Naive thymus-derived CD8-positive, alpha-beta T cell (primary cell): ENCODE results near the gene SETDB1. TPM values are rescaled to one million over a fixed set of nuclear protein-coding genes. Genes with fewer than 3 reads are reported as not detected.

Source experiments
- ATAC-seq, 2 donors: fragments of 150-1000 bp; cut with Tn5 transposase in 1 of 2; sonication (Bioruptor Pico), chemical (Tn5 transposase) in 1 of 2; 1 replicate in 1 of 2; 2 replicates in 1 of 2; pipeline ENCODE4 v1.10.0; 2021; ENCODE audit warnings: mild to moderate bottlenecking in 2 of 2, moderate library complexity in 2 of 2
- POLR2A ChIA-PET: fragments of 350-600 bp; sonication (Branson Sonifier 250); formaldehyde crosslinking; loops from one replicate; lab custom pipeline; 2021; ENCODE audit warnings: antibody characterized with exemption; lab: Charles Lee
- DNase-seq, 10 donors: peaks; one replicate each; pipeline versions ENCODE4 v3.0.0 to v3.0.0-alpha.2; 2020 to 2022
- H3K27ac Mint-ChIP-seq, 10 donors: one replicate each; pipeline ENCODE4 v1.8.0; 2020 to 2022; ENCODE audit warnings: mild to moderate bottlenecking in 10 of 10, mixed read lengths in 10 of 10, moderate library complexity in 4 of 10, inconsistent platforms in 1 of 10
- H3K27me3 Mint-ChIP-seq, 5 donors: one replicate each; pipeline ENCODE4 v1.8.0; 2021 to 2022; ENCODE audit warnings: mixed read lengths in 5 of 5
- H3K36me3 Mint-ChIP-seq, 3 donors: one replicate each; pipeline ENCODE4 v1.8.0; 2020 to 2022; ENCODE audit warnings: mixed read lengths in 3 of 3, mild to moderate bottlenecking in 2 of 3, inconsistent platforms in 1 of 3
- H3K4me1 Mint-ChIP-seq, 4 donors: one replicate each; pipeline ENCODE4 v1.8.0; 2021 to 2022; ENCODE audit warnings: mixed read lengths in 4 of 4
- H3K4me3 Mint-ChIP-seq, 10 donors: one replicate each; pipeline ENCODE4 v1.8.0; 2020 to 2022; ENCODE audit warnings: mild to moderate bottlenecking in 10 of 10, mixed read lengths in 10 of 10, moderate library complexity in 6 of 10, inconsistent platforms in 1 of 10
- H3K9me3 Mint-ChIP-seq, 9 donors: one replicate each; pipeline ENCODE4 v1.8.0; 2020 to 2022; ENCODE audit warnings: mixed read lengths in 9 of 9, mild to moderate bottlenecking in 3 of 9, inconsistent platforms in 1 of 9, moderate library complexity in 1 of 9
- polyA plus RNA-seq, 3 donors: library from polyadenylated mRNA; unstranded; fragments of 300-500 nt; fragmentation: Illumina TruSeq; gene quantifications; one replicate each; pipeline ENCODE4 v1.2.3, GENCODE V29; 2021
- total RNA-seq, 8 experiments: library from RNA in 2 of 8; stranded (reverse) in 2 of 8; gene quantifications; one replicate each; pipeline ENCODE4 v1.2.3 and lab custom pipeline; 2021 to 2026

The SETDB1 gene
- total and polyA plus RNA-seq, 5 experiments from 2014 or later = 9.9 to 95.2 (median 17.5) TPM

GRCh38 chr1:150979092-150980056 is 53.2 kb downstream of the SETDB1 start:
- DNase-seq = peak; percentile 77 to 94 (median 88)
- H3K27ac Mint-ChIP-seq = peak overlapping the region; percentile 47 to 95 (median 80)
- peaks cover 17 to 44% (median 39%) of the 10 kb centered on the region in 4 donors for H3K4me1 Mint-ChIP-seq
- no peaks in the 10 kb centered on the region for H3K9me3 Mint-ChIP-seq
- H3K4me3 Mint-ChIP-seq = peak overlapping the region; percentile 52 to 78 (median 68)
- POLR2A ChIA-PET = interaction anchor here (0.6 to 4.9 kb wide), 3 partner anchors 9 to 35 kb away, joined by 3 to 22 read pairs (median 6); partner anchors contain the start of gene MINDY1
- H3K27me3 Mint-ChIP-seq = no peaks in the 10 kb centered on the region
- peak; percentile 58 to 60 for ATAC-seq
- no peaks in the 10 kb centered on the region for H3K36me3 Mint-ChIP-seq

DNA sequence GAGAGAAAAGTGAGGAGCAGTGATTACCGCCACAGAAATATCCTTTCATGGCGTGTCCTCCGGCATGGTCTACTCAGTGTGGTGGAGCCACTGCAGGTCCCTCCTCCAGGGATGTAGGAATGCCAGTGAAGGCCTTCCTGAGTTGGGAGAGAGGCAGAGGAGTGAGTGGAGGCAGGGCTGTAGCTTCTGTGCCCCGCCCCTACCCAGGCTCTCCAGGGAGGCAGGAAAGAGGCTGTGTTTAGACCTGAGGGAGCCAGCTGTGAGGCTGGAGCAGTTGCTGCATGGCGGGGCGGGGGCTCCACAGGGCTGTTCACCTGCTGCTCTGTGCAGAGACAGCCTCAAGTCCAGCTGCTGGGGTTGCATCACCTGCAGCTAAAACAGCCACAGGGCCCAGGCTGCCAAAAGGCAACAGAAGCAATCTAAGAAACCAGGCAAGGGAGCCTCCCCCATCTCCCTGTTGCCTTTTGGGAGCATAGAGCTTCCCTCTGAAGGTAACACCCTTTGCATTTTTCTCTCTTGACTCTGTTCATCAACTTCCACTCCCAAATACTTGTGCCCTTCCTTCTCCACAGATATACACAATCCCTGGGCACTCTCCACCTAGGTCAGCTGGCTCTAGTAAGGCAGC is 55.1 kb downstream of the SETDB1 start:
- no peaks in the 10 kb centered on the region for H3K27me3 Mint-ChIP-seq
- peaks cover 16 to 34% (median 32%) of the 10 kb centered on the region in 4 donors for H3K4me1 Mint-ChIP-seq
- H3K4me3 Mint-ChIP-seq = no peak overlapping the region
- H3K27ac Mint-ChIP-seq = peak overlapping the region in 1 of 10 donors; percentile 8
- H3K36me3 Mint-ChIP-seq = no peaks in the 10 kb centered on the region
- H3K9me3 Mint-ChIP-seq = no peaks in the 10 kb centered on the region
- DNase-seq = no peak
- POLR2A ChIA-PET = interaction anchor here (1.1 to 4.9 kb wide), 3 partner anchors 13 to 25 kb away, joined by 3 to 22 read pairs (median 3); partner anchors contain the start of gene MINDY1
- no peak for ATAC-seq

DNA sequence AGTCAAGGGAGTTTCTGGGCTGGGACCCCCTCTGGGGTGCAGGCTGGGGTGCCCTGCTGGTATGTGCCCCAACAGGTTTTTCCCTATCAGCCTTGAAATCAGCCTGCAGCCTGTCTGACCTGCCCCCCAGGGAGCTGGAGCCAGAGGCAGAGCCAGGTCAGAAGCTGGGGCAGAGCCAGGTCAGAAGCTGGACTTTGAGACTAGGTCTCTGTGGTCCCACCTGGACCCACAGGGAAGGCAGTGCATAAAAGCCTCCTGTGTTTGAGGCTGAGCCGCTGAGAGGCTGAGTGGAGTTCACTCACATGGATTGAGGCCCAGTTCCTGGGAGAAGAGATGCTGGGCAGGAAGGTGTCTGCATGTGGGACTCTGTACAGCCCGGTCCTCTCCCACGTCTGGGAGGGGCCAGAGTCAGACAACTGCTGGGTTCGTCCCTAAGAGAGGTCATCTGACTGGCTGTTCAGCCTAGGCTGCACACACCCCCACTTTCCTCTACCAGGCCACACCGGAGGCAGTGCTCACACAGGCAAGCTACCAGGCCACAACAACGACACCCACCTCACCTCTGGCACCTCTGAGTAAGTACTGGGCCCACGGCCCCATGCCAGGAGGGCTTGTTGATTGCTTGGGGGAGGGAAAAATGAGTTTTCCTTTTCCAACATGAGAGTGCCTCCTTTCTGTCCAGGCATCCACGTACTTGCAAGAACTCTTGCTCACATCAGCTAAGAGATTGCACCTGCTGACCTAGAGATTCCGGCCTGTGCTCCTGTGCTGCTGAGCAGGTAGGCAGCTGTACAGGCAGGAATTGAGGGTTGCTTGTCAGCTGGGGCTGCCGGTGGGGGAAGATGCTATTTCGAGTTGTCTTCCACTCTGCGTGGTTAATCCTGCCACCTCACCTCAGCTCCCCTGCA is 55.9 kb downstream of the SETDB1 start, which contains the start of gene ANXA9:
Gene ANXA9, plus strand, starts transcription at position 488 of the 908 bp plus-strand sequence. CDS start 814 bp downstream, outside the sequence.
- Mint-ChIP-seq H3K4me3 (no peak within 1 kb of the TSS), H3K4me1 (peaks cover 8 to 26% (median 24%) of the 10 kb centered on the region in 4 donors), H3K27me3 (no peaks in the 10 kb centered on the region), H3K9me3 (no peaks in the 10 kb centered on the region), H3K27ac (peak within 1 kb of the TSS in 2 of 10 donors; percentile 8 to 27), H3K36me3 (no peaks in the 10 kb centered on the region)
- DNase-seq (no peak), ATAC-seq (no peak)
- POLR2A ChIA-PET = interaction anchor here (0.6 to 4.9 kb wide), 4 partner anchors 8 to 88 kb away, joined by 3 to 22 read pairs (median 6); partner anchors contain the start of genes CERS2 and MINDY1

- Mint-ChIP-seq H3K27ac (no peak overlapping the region), H3K9me3 (no peaks in the 10 kb centered on the region), H3K36me3 (no peaks in the 10 kb centered on the region), H3K4me1 (peaks cover 0 to 11% (median 5%) of the 10 kb centered on the region in 4 donors), H3K4me3 (no peak overlapping the region), H3K27me3 (no peaks in the 10 kb centered on the region)
- ATAC-seq (no peak), DNase-seq (no peak)
- POLR2A ChIA-PET = interaction anchor here (1.4 kb wide), 1 partner anchor 11 kb away, joined by 4 read pairs; no protein-coding TSS in a partner anchor
These were observed 59.1 kb downstream of the SETDB1 start for GRCh38 chr1:150985179-150985825.

DNA sequence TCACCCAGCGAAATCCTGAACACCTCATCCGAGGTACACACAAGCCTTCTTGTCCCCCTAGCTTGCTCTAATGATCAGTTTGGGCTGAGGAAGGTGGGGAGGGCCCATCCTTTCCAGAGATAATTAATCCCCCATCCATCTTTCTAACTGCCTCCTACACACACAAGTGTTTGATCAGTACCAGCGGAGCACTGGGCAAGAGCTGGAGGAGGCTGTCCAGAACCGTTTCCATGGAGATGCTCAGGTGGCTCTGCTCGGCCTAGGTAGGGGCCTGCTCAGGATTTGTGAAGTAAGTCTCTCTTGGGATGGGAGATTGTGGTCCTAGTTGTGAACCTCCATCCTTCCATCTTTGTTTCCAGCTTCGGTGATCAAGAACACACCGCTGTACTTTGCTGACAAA is 61.8 kb downstream of the SETDB1 start:
- Mint-ChIP-seq H3K9me3 (no peaks in the 10 kb centered on the region), H3K4me3 (no peak overlapping the region), H3K27ac (peak overlapping the region in 4 of 10 donors; percentile 2 to 79 (median 48)), H3K27me3 (no peaks in the 10 kb centered on the region), H3K36me3 (no peaks in the 10 kb centered on the region), H3K4me1 (peaks cover 0 to 11% (median 5%) of the 10 kb centered on the region in 4 donors)
- no peak for ATAC-seq
- POLR2A ChIA-PET = interaction anchor here (1.5 kb wide), 1 partner anchor 16 kb away, joined by 7 read pairs; no protein-coding TSS in a partner anchor
- DNase-seq = no peak

- no peaks in the 10 kb centered on the region for H3K27me3 Mint-ChIP-seq
These were observed 66.5 kb downstream of the SETDB1 start for GRCh38 chr1:150992626-150993025.

DNA sequence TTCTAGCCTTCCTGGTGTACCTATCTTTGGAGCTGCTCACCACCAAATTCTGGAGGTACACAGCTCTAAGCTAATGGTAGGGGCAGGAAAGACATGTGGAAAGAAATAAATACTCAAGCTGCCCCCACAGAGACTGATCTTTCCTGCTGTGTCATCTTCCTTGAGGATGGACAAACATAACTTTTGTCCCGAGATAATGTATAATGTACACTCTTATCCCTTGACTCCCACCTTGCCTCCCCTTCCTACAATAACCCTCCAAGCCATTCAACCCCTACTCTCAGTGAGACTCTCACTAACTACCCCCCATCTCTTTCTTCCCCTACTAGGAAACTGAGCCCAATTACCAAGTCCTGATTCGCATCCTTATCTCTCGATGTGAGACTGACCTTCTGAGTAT is 68.1 kb downstream of the SETDB1 start:
- Mint-ChIP-seq H3K27ac (peak overlapping the region in 5 of 10 donors; percentile 45 to 87 (median 69)), H3K4me1 (peaks cover 0 to 11% (median 4%) of the 10 kb centered on the region in 4 donors), H3K4me3 (no peak overlapping the region), H3K9me3 (no peaks in the 10 kb centered on the region), H3K36me3 (peaks cover 0 to 36% (median 0%) of the 10 kb centered on the region in 3 donors), H3K27me3 (no peaks in the 10 kb centered on the region)
- ATAC-seq (no peak), DNase-seq (no peak)
- POLR2A ChIA-PET = interaction anchor here (0.6 to 1.5 kb wide), 2 partner anchors 20 to 36 kb away, joined by 3 to 5 read pairs; partner anchors contain the start of gene CERS2

More at GRCh38 chr1:150992626-150993025, 66.5 kb downstream of the SETDB1 start:
- H3K27ac Mint-ChIP-seq = peak overlapping the region in 2 of 10 donors; percentile 46 to 52
- H3K4me1 Mint-ChIP-seq = peaks cover 2 to 11% (median 9%) of the 10 kb centered on the region in 4 donors
- ATAC-seq = no peak
- DNase-seq = no peak
- POLR2A ChIA-PET = no interaction called here
- no peak overlapping the region for H3K4me3 Mint-ChIP-seq
- peaks cover 0 to 20% (median 0%) of the 10 kb centered on the region in 3 donors for H3K36me3 Mint-ChIP-seq
- H3K9me3 Mint-ChIP-seq = no peaks in the 10 kb centered on the region

- Mint-ChIP-seq H3K4me3 (no peak overlapping the region), H3K9me3 (no peaks in the 10 kb centered on the region), H3K36me3 (peaks cover 0 to 47% (median 0%) of the 10 kb centered on the region in 3 donors), H3K27me3 (no peaks in the 10 kb centered on the region), H3K27ac (peak overlapping the region in 5 of 10 donors; percentile 11 to 86 (median 29)), H3K4me1 (peaks cover 1 to 15% (median 8%) of the 10 kb centered on the region in 4 donors)
- DNase-seq (no peak), ATAC-seq (no peak)
- POLR2A ChIA-PET = interaction anchor here (0.7 to 1.6 kb wide), 5 partner anchors 9 to 259 kb away, joined by 3 to 9 read pairs (median 4); partner anchors contain the start of genes MINDY1 and PSMD4
These were observed 69.3 kb downstream of the SETDB1 start for GRCh38 chr1:150995460-150995859.

DNA sequence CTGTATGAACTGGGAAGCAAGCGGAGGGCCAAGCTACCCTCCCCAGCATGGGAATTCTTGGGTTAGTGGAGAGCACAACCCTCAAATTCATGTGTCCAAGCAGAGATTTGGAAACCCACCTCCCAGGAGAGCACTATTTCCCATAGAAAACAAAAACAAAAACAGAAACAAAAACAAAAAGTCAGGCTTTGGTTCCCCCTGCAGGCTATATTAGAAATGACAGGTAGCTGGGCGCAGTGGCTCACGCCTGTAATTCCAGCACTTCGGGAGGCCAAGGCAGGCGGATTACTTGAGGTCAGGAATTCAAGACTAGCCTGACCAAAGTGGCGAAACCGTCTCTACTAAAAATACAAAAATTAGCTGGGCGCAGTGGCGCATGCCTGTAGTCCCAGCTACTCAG is 69.7 kb downstream of the SETDB1 start:
- DNase-seq (peak in 2 of 10 donors; percentile 41 to 58), ATAC-seq (peak in 1 of 2 donors; percentile 47)
- H3K4me3 Mint-ChIP-seq = peak overlapping the region in 1 of 10 donors; percentile 48
- POLR2A ChIA-PET = interaction anchor here (0.7 to 1.6 kb wide), 8 partner anchors 9 to 259 kb away, joined by 3 to 9 read pairs (median 4); partner anchors contain the start of genes MINDY1 and PSMD4
- no peaks in the 10 kb centered on the region for H3K9me3 Mint-ChIP-seq
- no peaks in the 10 kb centered on the region for H3K27me3 Mint-ChIP-seq
- peaks cover 1 to 19% (median 13%) of the 10 kb centered on the region in 4 donors for H3K4me1 Mint-ChIP-seq
- peak overlapping the region in 8 of 10 donors; percentile 13 to 86 (median 66) for H3K27ac Mint-ChIP-seq
- peaks cover 0 to 51% (median under 1%) of the 10 kb centered on the region in 3 donors for H3K36me3 Mint-ChIP-seq

DNA sequence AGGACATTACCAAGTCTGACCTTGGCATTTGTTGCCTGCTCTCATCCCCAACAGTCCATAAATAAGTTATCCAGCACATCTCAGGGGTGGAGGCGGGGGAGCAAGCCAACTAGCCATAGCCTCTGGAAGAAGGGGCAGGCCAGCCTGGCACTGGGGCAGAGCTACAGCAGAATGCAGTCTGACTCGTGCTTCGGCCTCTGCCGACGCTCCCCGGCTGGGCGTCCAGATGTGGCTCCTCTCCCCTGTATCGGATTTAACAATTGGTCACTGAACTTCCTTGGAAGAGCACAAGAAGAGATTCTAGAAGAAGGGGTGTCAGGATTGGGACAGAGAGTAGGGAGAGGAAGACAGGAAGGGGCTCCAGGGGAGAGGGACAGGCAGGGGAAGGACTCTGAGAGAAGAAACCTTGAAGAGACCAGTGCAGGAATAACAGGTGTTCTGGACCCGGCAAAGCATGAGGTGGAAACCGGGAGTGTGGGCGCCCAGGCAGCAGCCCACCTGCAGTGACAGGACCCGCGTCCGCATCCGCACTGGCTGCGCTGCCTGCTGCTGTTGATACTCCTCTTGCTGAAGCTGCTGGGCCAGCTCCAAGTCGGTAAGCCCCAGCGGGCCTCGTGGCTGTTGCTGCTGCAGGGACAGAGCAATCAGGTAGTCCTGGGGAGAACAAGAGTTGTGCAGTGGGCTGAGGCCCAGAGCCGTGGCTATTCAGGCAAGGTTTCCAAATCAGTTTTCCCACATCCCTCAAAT is 71.1 kb downstream of the SETDB1 start:
- no peak for DNase-seq
- peak overlapping the region in 1 of 10 donors; percentile 12 for H3K4me3 Mint-ChIP-seq

More for the DNA sequence above, 71.1 kb downstream of the SETDB1 start:
- peaks cover 0 to 64% (median 11%) of the 10 kb centered on the region in 3 donors for H3K36me3 Mint-ChIP-seq
- no peak overlapping the region for H3K27ac Mint-ChIP-seq
- ATAC-seq = no peak
- POLR2A ChIA-PET = interaction anchor here (1.0 to 1.6 kb wide), 3 partner anchors 9 to 159 kb away, joined by 3 to 5 read pairs (median 4); partner anchors contain the start of genes CERS2, MINDY1 and TNFAIP8L2
- H3K27me3 Mint-ChIP-seq = no peaks in the 10 kb centered on the region
- H3K4me1 Mint-ChIP-seq = peaks cover 9 to 33% (median 24%) of the 10 kb centered on the region in 4 donors
- H3K9me3 Mint-ChIP-seq = no peaks in the 10 kb centered on the region
